IPS DF 4.7 (cell line): Measurements from ENCODE around the gene ZNF506.
"Not testable (repeated sequence)": the region's sequence is repeated elsewhere in the genome, so short reads cannot be mapped to it uniquely, and the experiment has no call there.

Experiments used
- DNase-seq: peaks from one replicate; pipeline ENCODE4 v3.0.0-alpha.2; 2013; ENCODE audit warnings: low spot score; ENCODE audit errors: extremely low read depth

ZNF506 gene

GRCh38 chr19:19821366-19821951 lies at the start of gene ZNF506:
Gene ZNF506 (minus strand): TSS chr19:19821750. CDS start chr19:19821603, 147 bp downstream.
- peak; percentile 74 for DNase-seq

- DNase-seq: not testable (repeated sequence)
Observed at GRCh38 chr19:19870086-19870485, 48.5 kb upstream of the ZNF506 start.

- peak; percentile 68 for DNase-seq
Observed at GRCh38 chr19:19866611-19867248, 45.2 kb upstream of the ZNF506 start.

GRCh38 chr19:19865750-19866610 lies 44.4 kb upstream of the ZNF506 start, which contains the start of gene ZNF253:
Gene ZNF253 (plus strand): TSS chr19:19865882. CDS start chr19:19865997, 115 bp downstream.
- DNase-seq: peak; percentile 89

- DNase-seq: no peak
Observed at GRCh38 chr19:19860756-19861390, 39.3 kb upstream of the ZNF506 start.

GRCh38 chr19:19858751-19859150 lies 37.2 kb upstream of the ZNF506 start:
- DNase-seq: no peak

GRCh38 chr19:19851740-19852139 lies 30.2 kb upstream of the ZNF506 start:
- not testable (repeated sequence) for DNase-seq

GRCh38 chr19:19849056-19849455 lies 27.5 kb upstream of the ZNF506 start:
- DNase-seq: no peak

- DNase-seq: no peak
Observed at GRCh38 chr19:19847781-19848180, 26.2 kb upstream of the ZNF506 start.

- DNase-seq: no peak
Observed at GRCh38 chr19:19835560-19836038, 14.0 kb upstream of the ZNF506 start.

GRCh38 chr19:19826875-19827274 lies 5.3 kb upstream of the ZNF506 start:
- DNase-seq: no peak

GRCh38 chr19:19823916-19824315 lies 2.4 kb upstream of the ZNF506 start:
- no peak for DNase-seq

- not testable (repeated sequence) for DNase-seq
Observed at GRCh38 chr19:19821976-19822375, 426 bp upstream of the ZNF506 start.

GRCh38 chr19:19820774-19821320 lies 703 bp downstream of the ZNF506 start:
- no peak for DNase-seq

GRCh38 chr19:19817357-19817756 lies 4.2 kb downstream of the ZNF506 start:
- no peak for DNase-seq

GRCh38 chr19:19816679-19817078 lies 4.9 kb downstream of the ZNF506 start:
- no peak for DNase-seq

- not testable (repeated sequence) for DNase-seq
Observed at GRCh38 chr19:19811999-19812398, 9.6 kb downstream of the ZNF506 start.

GRCh38 chr19:19805480-19805879 lies 16.1 kb downstream of the ZNF506 start:
- DNase-seq: no peak

GRCh38 chr19:19788015-19788414 lies 33.5 kb downstream of the ZNF506 start:
- DNase-seq: no peak

- not testable (repeated sequence) for DNase-seq
Observed at GRCh38 chr19:19785476-19785875, 36.1 kb downstream of the ZNF506 start.

- no peak for DNase-seq
Observed at GRCh38 chr19:19782783-19783182, 38.8 kb downstream of the ZNF506 start.
